Posterior vena cava (tissue), 2 donors: Measurements from ENCODE around the gene SPTAN1. TPM values are rescaled to one million over a fixed set of nuclear protein-coding genes. Genes with fewer than 3 reads are reported as not detected.
A peak's percentile ranks its signal among the peaks of the same experiment; 100 is the strongest.
"Not testable (repeated sequence)": the region's sequence is repeated elsewhere in the genome, so short reads cannot be mapped to it uniquely, and the experiment has no call there.

Experiments
- DNase-seq: peaks from one replicate; pipeline ENCODE4 v3.0.0-alpha.2; 2020; ENCODE audit warnings: low spot score
- intact Hi-C, 2 donors: fragments of 100-400 bp; cut with DNase I; formaldehyde crosslinking; loops; one replicate each; pipeline versions ENCODE4 v1.14.1 to v1.14.2; 2022 to 2023
- total RNA-seq, 2 donors: library from RNA; stranded (reverse); fragmentation: NEBNext Ultra II Directional; extraction: Animal tissue kit (Norgen Biotek cat#: 25700); gene quantifications; one replicate each; pipeline ENCODE4 v1.2.1, GENCODE V29; 2021
- donor health status: DM: yes; HTN: yes; CAD: no.
- donor health status: DM: yes; HTN: yes; CAD: no.

Gene SPTAN1
- total RNA-seq, 2 donors from 2014 or later = 328 to 409 TPM

GRCh38 chr9:128550770-128551656 lies 1.4 kb upstream of the SPTAN1 start:
- intact Hi-C loops = no loop called here
- DNase-seq = no peak

DNA sequence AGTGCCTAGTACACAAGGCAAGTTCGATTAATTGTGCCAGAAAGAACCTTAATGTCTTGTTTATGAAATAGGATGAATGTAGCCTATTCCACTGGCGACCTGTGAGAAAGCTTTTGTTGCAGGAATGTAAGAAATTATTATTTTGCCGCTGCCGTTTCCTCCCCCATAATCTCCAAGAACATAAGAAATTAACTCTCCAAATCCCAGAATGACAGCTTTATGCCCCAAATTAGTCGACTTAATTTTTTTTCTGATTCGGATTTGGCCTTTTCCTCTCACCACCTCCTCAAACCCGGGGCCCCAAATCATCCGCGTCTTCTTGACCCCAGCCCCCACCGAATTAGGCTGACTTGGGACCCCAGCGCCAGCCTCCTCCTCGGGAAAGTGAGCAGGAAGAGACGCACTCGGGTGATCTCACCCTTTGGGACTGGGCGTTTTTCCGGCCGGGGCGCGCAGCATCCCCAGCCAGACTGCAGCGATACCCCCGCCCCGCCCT lies 682 bp upstream of the SPTAN1 start:
- no peak for DNase-seq
- intact Hi-C loops = no loop called here

- DNase-seq = peak; percentile 88
- intact Hi-C loops = no loop called here
Observed at GRCh38 chr9:128552744-128553440, 505 bp downstream of the SPTAN1 start.

DNA sequence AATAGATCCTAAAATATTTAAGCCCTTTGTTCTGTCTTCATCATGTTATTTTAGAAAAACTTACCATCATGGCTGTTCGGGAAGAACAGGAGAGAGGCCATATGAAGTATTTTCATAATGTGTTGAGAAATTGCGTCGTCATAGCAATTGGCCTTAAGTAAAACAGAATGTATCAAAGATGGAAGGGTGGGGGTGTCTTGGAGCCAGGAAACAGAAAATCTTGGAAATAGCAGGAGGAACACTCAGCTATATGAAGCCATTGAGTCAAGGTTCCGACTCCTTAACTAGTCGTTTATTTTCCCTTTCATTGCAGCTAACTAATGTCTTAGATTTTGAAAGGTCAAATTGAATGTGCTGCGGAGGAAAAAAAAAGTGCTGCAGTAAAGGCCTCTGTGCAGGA lies 1.3 kb downstream of the SPTAN1 start:
- no peak for DNase-seq
- intact Hi-C loops = no loop called here

DNA sequence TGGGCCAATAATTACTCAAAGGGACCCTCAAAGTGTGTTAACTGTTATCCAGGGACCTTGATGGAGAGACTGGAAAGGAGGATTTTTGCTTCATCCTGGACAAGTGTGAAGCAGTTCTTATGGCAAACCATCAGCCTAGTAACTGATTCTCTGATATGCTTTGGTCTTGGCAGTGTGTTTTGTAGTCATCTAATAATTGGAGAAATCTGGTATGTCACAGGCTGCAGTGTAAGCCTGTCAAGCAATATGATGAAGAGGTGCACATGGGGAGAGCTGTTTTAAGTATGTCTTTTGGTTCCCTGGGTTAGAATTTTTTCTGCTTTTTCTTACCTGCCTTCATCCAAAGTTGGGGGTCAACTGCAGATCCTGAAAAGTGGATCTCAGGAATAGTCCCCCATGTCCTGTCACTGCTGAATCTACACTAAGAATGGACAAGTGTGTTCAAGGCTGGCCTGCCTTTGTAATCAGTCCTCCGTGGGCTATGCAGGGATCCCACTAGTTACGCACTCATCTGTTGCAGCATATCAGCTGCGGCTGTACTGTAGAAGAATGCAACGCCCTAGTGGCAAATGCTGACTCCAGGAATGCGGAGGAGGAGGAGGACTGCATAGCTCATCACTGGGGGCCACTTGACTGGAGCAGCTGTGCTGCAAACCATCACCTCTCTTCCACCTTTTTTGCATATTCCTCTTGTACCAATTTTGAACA lies 1.9 kb downstream of the SPTAN1 start:
- DNase-seq = peak; percentile 85

DNA sequence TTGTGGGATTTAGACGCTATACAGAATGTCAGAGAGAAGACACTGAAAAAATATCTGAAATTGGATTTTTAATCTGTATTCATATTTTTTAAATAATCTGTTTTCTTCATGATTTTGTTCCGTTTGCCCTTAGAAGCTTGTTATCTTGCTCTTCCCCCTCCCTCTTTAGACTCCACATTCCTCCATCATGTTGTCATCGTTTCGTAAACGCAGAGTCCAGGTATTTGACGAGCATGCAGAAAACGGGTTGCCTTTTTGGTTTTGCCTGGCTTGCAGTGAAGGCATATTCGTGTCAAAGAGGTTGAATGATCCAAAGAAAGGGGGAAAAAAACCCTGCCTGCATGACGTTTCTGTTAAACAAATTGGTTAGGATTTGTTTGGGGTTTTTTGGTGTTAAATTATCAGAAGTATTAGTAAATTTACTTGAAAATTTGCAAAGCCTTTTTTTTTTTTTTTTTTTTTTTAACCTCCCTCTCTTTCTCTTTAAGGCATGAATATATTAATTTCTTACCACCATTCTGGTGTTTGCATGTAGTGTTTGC lies 2.9 kb downstream of the SPTAN1 start:
- intact Hi-C loops = no loop called here
- DNase-seq = no peak

More for the DNA sequence above, 1.9 kb downstream of the SPTAN1 start:
- intact Hi-C loops = no loop called here

DNA sequence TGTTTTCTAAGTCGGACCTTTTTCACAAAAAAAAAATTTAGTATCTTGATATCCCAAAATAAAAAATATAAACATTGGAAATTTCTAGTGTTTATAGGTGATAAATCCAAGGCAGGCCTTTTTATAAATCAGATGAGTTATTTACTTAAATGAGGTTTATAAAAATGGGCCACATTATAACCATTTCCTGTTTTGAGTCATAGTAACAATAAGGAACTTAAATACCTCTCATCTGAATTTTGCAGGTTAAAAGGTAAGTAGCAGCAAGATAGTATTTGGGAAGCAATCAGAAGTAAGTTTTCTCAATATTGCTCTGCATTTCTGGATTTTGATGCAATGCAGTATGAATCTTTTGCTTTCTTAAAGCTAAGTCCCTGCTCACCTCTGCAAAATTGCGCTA lies 3.9 kb downstream of the SPTAN1 start:
- intact Hi-C loops = no loop called here
- DNase-seq = no peak

DNA sequence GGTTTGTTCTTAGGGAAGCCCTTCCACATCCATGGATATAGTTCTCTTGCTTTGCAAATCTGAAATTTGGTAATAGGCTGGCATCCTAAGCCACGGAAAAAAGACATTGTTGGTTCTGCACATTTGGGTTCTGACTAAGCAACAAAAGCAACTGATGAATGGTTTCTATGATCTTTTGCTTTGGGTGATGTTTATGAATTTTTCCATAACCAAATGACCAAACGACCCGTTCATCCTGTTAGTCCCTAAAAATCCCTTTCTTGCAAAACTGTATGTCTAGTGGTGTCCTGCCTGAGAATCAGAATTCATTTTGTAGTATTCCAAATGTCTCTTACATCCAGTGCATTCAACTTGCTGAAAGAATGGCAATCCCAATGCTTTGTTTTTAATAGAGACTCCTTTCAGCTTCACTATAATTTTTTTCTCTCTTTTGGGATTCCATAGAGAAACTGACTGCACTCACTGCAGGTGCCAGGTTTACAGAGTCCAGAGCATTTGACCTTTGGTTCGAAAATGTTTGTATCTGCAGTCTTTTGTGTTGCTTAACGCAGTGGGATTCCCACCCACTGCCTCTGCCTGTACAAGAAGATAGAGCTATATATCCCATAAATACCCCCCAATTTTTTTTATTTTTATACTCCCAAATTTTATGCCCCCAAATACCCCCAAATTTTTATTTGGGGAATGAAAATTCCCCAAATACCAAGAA lies 4.7 kb downstream of the SPTAN1 start:
- DNase-seq = no peak
- intact Hi-C loops = no loop called here

- peak; percentile 94 for DNase-seq
- intact Hi-C loops = no loop called here
Observed at GRCh38 chr9:128558431-128559310, 6.3 kb downstream of the SPTAN1 start.

GRCh38 chr9:128565578-128565977 lies 13.2 kb downstream of the SPTAN1 start:
- no peak for DNase-seq
- intact Hi-C loops = no loop called here

DNA sequence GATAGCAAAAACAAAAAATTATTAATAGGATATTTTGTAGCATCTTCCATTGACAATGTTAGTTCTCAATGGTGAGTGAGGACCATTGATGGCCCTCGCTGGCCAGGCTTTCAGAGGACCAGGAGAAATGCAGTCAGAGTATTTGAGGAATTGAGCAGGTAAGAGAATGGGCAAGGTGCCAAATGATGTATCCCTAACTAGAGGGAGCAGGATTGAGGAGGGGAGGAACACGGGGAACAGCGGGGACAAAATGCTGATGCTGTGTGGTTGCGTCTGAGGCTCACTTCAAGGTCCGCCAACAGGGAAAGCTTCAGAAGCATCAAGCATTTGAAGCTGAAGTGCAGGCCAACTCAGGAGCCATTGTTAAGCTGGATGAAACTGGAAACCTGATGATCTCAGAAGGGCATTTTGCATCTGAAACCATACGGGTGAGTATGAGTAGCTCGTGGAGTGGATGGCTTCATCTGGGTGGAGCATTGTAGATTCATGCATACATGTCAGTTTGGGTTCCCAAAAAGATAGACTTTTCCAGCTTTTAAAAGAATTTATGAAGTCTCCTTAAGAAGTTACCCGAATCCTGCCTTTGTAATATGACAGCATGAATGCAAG lies 16.2 kb downstream of the SPTAN1 start:
- intact Hi-C loops = no loop called here

DNA sequence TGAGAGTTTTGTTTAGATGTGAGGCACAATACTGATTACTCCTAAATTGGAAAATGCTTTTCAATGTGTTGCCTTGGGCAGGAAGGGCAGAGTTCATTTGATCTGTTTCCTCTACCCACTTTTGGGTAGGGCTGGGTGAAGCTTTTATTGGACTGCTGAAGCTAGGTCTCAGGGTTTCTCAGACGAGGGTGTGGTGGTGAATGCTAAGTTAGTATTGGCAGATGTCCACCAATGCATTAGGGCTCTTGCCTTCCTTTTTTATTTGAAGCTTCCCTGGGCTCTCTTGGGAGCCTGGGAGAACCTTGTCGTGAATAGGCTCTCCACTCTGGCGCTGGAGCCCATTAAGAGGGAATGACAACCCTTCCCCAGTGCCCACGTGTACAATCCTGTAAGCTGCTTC lies 23.1 kb downstream of the SPTAN1 start:
- intact Hi-C loops = no loop called here

More for the DNA sequence above, 16.2 kb downstream of the SPTAN1 start:
- no peak for DNase-seq

DNA sequence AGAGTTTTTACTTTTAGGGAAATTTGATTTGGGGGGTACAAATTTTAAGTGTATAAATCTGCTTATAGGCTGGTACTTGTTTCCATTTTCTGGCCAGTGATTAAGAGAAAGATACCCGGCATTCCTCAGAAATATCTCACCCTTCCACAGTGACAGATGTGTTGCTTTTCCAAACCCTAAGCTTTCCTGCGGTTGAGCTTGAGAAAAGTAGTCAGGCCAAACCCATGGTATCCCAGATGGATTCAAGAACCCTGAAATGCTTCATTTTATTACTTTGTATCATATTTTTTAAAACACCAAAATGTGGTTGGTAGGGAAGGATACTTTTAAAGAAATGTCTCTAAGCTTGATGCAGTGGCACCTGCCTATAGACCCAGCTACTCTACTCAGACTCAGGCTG lies 23.5 kb downstream of the SPTAN1 start:
- DNase-seq = no peak
- intact Hi-C loops = no loop called here

More for the DNA sequence above, 23.1 kb downstream of the SPTAN1 start:
- no peak for DNase-seq

- DNase-seq = no peak
- intact Hi-C loops = no loop called here
Observed at GRCh38 chr9:128577206-128577605, 24.8 kb downstream of the SPTAN1 start.

- intact Hi-C loops = no loop called here
- no peak for DNase-seq
Observed at GRCh38 chr9:128579194-128579593, 26.8 kb downstream of the SPTAN1 start.

DNA sequence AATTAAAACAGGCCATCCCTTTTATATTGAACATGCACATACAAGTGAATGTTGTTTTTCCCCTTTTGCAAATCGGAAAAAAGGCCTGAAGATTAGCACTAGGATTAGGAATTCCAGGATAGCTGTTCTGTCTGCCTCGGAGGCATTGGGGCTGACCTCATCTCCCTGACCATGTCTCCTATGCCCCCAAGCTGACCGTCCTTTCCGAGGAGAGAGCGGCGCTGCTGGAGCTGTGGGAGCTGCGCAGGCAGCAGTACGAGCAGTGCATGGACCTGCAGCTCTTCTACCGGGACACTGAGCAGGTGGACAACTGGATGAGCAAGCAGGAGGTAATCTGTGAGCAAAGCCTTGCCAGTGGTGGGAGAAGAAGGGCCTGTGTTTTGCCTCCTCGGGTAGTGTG lies 28.3 kb downstream of the SPTAN1 start:
- no peak for DNase-seq
- intact Hi-C loops = no loop called here

- DNase-seq, intact Hi-C loops: not testable (repeated sequence)
Observed at GRCh38 chr9:128585155-128585554, 32.8 kb downstream of the SPTAN1 start.

- intact Hi-C loops, DNase-seq: not testable (repeated sequence)
Observed at GRCh38 chr9:128586934-128587333, 34.5 kb downstream of the SPTAN1 start.
